H7 (cell line): ENCODE data around the gene CHIC1. TPM values are rescaled to one million over a fixed set of nuclear protein-coding genes. Genes with fewer than 3 reads are reported as not detected.
"Not testable (repeated sequence)": the region's sequence is repeated elsewhere in the genome, so short reads cannot be mapped to it uniquely, and the experiment has no call there.

Experiments used
- DNase-seq: peaks from one replicate; pipeline ENCODE4 v3.0.0; 2012
- H3K27me3 ChIP-seq: 2 replicates; pipeline ENCODE4 v1.6.0; 2011; ENCODE audit warnings: mild to moderate bottlenecking, low read length; ENCODE audit not compliant: control insufficient read depth, insufficient read depth
- H3K36me3 ChIP-seq: replicated peaks from 2 replicates; pipeline ENCODE4 v1.5.1; 2011; ENCODE audit warnings: low read length; ENCODE audit not compliant: control insufficient read depth, insufficient read depth
- H3K4me3 ChIP-seq: 2 replicates; pipeline ENCODE4 v1.5.1; 2011; ENCODE audit warnings: low read depth, mild to moderate bottlenecking, control low read depth, low read length, moderate library complexity; ENCODE audit not compliant: insufficient read depth
- total RNA-seq: library from RNA; depleted of rRNA; stranded (reverse); fragments of >200 nt; shearing (Covaris generic); gene quantifications from 2 replicates; pipeline ENCODE4 v1.2.3, GENCODE V29; 2014; rRNA removed

Gene CHIC1
- total RNA-seq = 9.6 and 9.9 TPM in 2 replicates

GRCh38 chrX:73562984-73563737 is at the start of gene CHIC1:
TSS of gene CHIC1 (plus strand) at chrX:73563197. CDS start at chrX:73563285, 88 bp downstream.
- peak; percentile 84 for DNase-seq
- Histone ChIP-seq H3K4me3 (peak within 1 kb of the TSS; percentile 58), H3K36me3 (no peaks in the 10 kb centered on the region), H3K27me3 (no peaks in the 10 kb centered on the region)

GRCh38 chrX:73522823-73523222 is 40.2 kb upstream of the CHIC1 start:
- not testable (repeated sequence) for H3K4me3 ChIP-seq, H3K27me3 ChIP-seq, H3K36me3 ChIP-seq, DNase-seq

GRCh38 chrX:73524906-73525305 is 38.1 kb upstream of the CHIC1 start:
- Histone ChIP-seq H3K4me3 (no peak overlapping the region), H3K36me3 (no peaks in the 10 kb centered on the region), H3K27me3 (no peaks in the 10 kb centered on the region)
- DNase-seq = no peak

GRCh38 chrX:73525928-73526690 is 36.9 kb upstream of the CHIC1 start:
- no peaks in the 10 kb centered on the region for H3K36me3 ChIP-seq
- peak; percentile 54 for DNase-seq
- H3K4me3 ChIP-seq = no peak overlapping the region
- no peaks in the 10 kb centered on the region for H3K27me3 ChIP-seq

- not testable (repeated sequence) for H3K4me3 ChIP-seq, H3K27me3 ChIP-seq, H3K36me3 ChIP-seq, DNase-seq
Observed at GRCh38 chrX:73531655-73532054, 31.3 kb upstream of the CHIC1 start.

- no peaks in the 10 kb centered on the region for H3K27me3 ChIP-seq
Observed at GRCh38 chrX:73556159-73556558, 6.8 kb upstream of the CHIC1 start.

GRCh38 chrX:73561801-73562200 is 1.2 kb upstream of the CHIC1 start:
- H3K4me3 ChIP-seq = no peak overlapping the region
- no peak for DNase-seq

More at GRCh38 chrX:73556159-73556558, 6.8 kb upstream of the CHIC1 start:
- Histone ChIP-seq H3K36me3 (no peaks in the 10 kb centered on the region), H3K4me3 (no peak overlapping the region)
- DNase-seq = no peak

GRCh38 chrX:73562458-73562857 is 539 bp upstream of the CHIC1 start:
- H3K4me3 ChIP-seq = peak overlapping the region; percentile 58
- no peak for DNase-seq
- H3K27me3 ChIP-seq = no peaks in the 10 kb centered on the region
- H3K36me3 ChIP-seq = no peaks in the 10 kb centered on the region

More at GRCh38 chrX:73561801-73562200, 1.2 kb upstream of the CHIC1 start:
- Histone ChIP-seq H3K27me3 (no peaks in the 10 kb centered on the region), H3K36me3 (no peaks in the 10 kb centered on the region)

GRCh38 chrX:73563738-73564068 is 706 bp downstream of the CHIC1 start:
- Histone ChIP-seq H3K36me3 (no peaks in the 10 kb centered on the region), H3K27me3 (no peaks in the 10 kb centered on the region), H3K4me3 (peak overlapping the region; percentile 58)
- no peak for DNase-seq

- Histone ChIP-seq H3K4me3 (no peak overlapping the region), H3K27me3 (no peaks in the 10 kb centered on the region), H3K36me3 (no peaks in the 10 kb centered on the region)
- DNase-seq = no peak
Observed at GRCh38 chrX:73577361-73577760, 14.4 kb downstream of the CHIC1 start.

GRCh38 chrX:73581002-73581628 is 18.1 kb downstream of the CHIC1 start:
- H3K4me3 ChIP-seq = no peak overlapping the region
- H3K27me3 ChIP-seq = no peaks in the 10 kb centered on the region
- no peaks in the 10 kb centered on the region for H3K36me3 ChIP-seq
- DNase-seq = no peak

GRCh38 chrX:73597758-73598157 is 34.8 kb downstream of the CHIC1 start:
- H3K27me3 ChIP-seq, DNase-seq, H3K4me3 ChIP-seq, H3K36me3 ChIP-seq: not testable (repeated sequence)

- Histone ChIP-seq H3K36me3 (no peaks in the 10 kb centered on the region), H3K27me3 (no peaks in the 10 kb centered on the region), H3K4me3 (no peak overlapping the region)
- no peak for DNase-seq
Observed at GRCh38 chrX:73615022-73615421, 52.0 kb downstream of the CHIC1 start.

GRCh38 chrX:73641669-73642068 is 78.7 kb downstream of the CHIC1 start:
- not testable (repeated sequence) for H3K4me3 ChIP-seq, H3K27me3 ChIP-seq, H3K36me3 ChIP-seq, DNase-seq

- no peak for DNase-seq
- H3K4me3 ChIP-seq = no peak overlapping the region
- H3K36me3 ChIP-seq = peaks cover 2% of the 10 kb centered on the region
- H3K27me3 ChIP-seq = no peaks in the 10 kb centered on the region
Observed at GRCh38 chrX:73647212-73647611, 84.2 kb downstream of the CHIC1 start.
